ENCODE results near the gene SMTNL1.

SMTNL1 gene

GRCh38 chr11:57515332-57516060 is 21.9 kb upstream of the SMTNL1 start, which contains the start of gene SLC43A1:
Gene SLC43A1 (minus strand): TSS chr11:57515702. CDS start chr11:57514111, 1,591 bp downstream.
- no peak for TF ChIP-seq CTCF (IDR thresholded peaks at IDR 0.05; ENCODE audit: low read depth, low read length, missing control alignments)
- H3K4me3 ChIP-seq (ENCODE audit: low read depth, low read length), result peak within 1 kb of the TSS; percentile 89
- DNase-seq (ENCODE audit: low read depth), result no peak

GRCh38 chr11:57516061-57516443 is 21.3 kb upstream of the SMTNL1 start:
- no peak for TF ChIP-seq CTCF (IDR thresholded peaks at IDR 0.05; ENCODE audit: low read depth, low read length, missing control alignments)
- no peak for DNase-seq (ENCODE audit: low read depth)
- H3K4me3 ChIP-seq (ENCODE audit: low read depth, low read length), result peak overlapping the region; percentile 89

GRCh38 chr11:57521116-57521515 is 16.3 kb upstream of the SMTNL1 start:
- no peak for TF ChIP-seq CTCF (IDR thresholded peaks at IDR 0.05; ENCODE audit: low read depth, low read length, missing control alignments)
- H3K4me3 ChIP-seq (ENCODE audit: low read depth, low read length), result no peak overlapping the region
- no peak for DNase-seq (ENCODE audit: low read depth)

GRCh38 chr11:57523419-57523818 is 14.0 kb upstream of the SMTNL1 start:
- TF ChIP-seq CTCF (IDR thresholded peaks at IDR 0.05; ENCODE audit: low read depth, low read length, missing control alignments), result no peak
- no peak for DNase-seq (ENCODE audit: low read depth)
- no peak overlapping the region for H3K4me3 ChIP-seq (ENCODE audit: low read depth, low read length)

- no peak overlapping the region for H3K4me3 ChIP-seq (ENCODE audit: low read depth, low read length)
- peak; percentile 88 for TF ChIP-seq CTCF (IDR thresholded peaks at IDR 0.05; ENCODE audit: low read depth, low read length, missing control alignments)
- no peak for DNase-seq (ENCODE audit: low read depth)
Measured at GRCh38 chr11:57527056-57527631, 10.3 kb upstream of the SMTNL1 start.

GRCh38 chr11:57529012-57529411 is 8.4 kb upstream of the SMTNL1 start:
- no peak for DNase-seq (ENCODE audit: low read depth)
- H3K4me3 ChIP-seq (ENCODE audit: low read depth, low read length), result no peak overlapping the region; the same call in 1 of the 2 replicates
- TF ChIP-seq CTCF (IDR thresholded peaks at IDR 0.05; ENCODE audit: low read depth, low read length, missing control alignments), result no peak

- H3K4me3 ChIP-seq (ENCODE audit: low read depth, low read length), result peak overlapping the region; percentile 93
- no peak for DNase-seq (ENCODE audit: low read depth)
- TF ChIP-seq CTCF (IDR thresholded peaks at IDR 0.05; ENCODE audit: low read depth, low read length, missing control alignments), result no peak
Measured at GRCh38 chr11:57530215-57530595, 7.2 kb upstream of the SMTNL1 start.
